ENCODE results near the gene GNAI2. TPM values are rescaled to one million over a fixed set of nuclear protein-coding genes. Genes with fewer than 3 reads are reported as not detected.

GNAI2 gene
- total RNA-seq, 1 experiment from 2014 or later, result 201 TPM

- TF ChIP-seq, protein P1, sequence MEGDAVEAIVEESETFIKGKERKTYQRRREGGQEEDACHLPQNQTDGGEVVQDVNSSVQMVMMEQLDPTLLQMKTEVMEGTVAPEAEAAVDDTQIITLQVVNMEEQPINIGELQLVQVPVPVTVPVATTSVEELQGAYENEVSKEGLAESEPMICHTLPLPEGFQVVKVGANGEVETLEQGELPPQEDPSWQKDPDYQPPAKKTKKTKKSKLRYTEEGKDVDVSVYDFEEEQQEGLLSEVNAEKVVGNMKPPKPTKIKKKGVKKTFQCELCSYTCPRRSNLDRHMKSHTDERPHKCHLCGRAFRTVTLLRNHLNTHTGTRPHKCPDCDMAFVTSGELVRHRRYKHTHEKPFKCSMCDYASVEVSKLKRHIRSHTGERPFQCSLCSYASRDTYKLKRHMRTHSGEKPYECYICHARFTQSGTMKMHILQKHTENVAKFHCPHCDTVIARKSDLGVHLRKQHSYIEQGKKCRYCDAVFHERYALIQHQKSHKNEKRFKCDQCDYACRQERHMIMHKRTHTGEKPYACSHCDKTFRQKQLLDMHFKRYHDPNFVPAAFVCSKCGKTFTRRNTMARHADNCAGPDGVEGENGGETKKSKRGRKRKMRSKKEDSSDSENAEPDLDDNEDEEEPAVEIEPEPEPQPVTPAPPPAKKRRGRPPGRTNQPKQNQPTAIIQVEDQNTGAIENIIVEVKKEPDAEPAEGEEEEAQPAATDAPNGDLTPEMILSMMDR (conservative IDR thresholded peaks at IDR 0.05), result no peak
- TF ChIP-seq EZH2 (IDR thresholded peaks at IDR 0.05; ENCODE audit: low read depth), result no peak
- Histone ChIP-seq H4K20me1 (ENCODE audit: insufficient read depth) (no peaks in the 10 kb centered on the region), H3K79me2 (ENCODE audit: low read depth) (peaks cover 23% of the 10 kb centered on the region), H3K36me3 (ENCODE audit: low read depth) (no peaks in the 10 kb centered on the region), H3K9me2 (ENCODE audit: insufficient read depth) (no peaks in the 10 kb centered on the region), H3F3A (ENCODE audit: insufficient read depth, low read depth) (no peaks in the 10 kb centered on the region; the same call in 1 of the 2 replicates), H3K27ac (no peak overlapping the region), H3K4me1 (replicated peaks; ENCODE audit: insufficient read depth) (peaks cover 24% of the 10 kb centered on the region), H3K9me3 (ENCODE audit: insufficient read depth, low read depth) (no peaks in the 10 kb centered on the region), H3K4me3 (peak overlapping the region; percentile 66), H2AFZ (0 out of 2 replicates have a peak overlapping the region, but pooled peaks have one; percentile 72), H3K4me2 (peak overlapping the region; percentile 93), H3K27me3 (ENCODE audit: insufficient read depth, low read depth) (no peaks in the 10 kb centered on the region)
- no TSS peak for BruUV-seq (replicated peaks)
- intact Hi-C loops (cut with micrococcal nuclease; ENCODE audit: unreplicated experiment), result loop anchor here (1.0 to 2.0 kb wide), 2 partner anchors 9 to 28 kb away; no protein-coding TSS in a partner anchor
- ChIA-PET CTCF (no interaction called here), POLR2A (ENCODE audit: unreplicated experiment) (no interaction called here)
- peak in 1 of 2 experiments; percentile 36 for DNase-seq
Observed at GRCh38 chr3:50237133-50237651, 1.2 kb downstream of the GNAI2 start.

GRCh38 chr3:50237754-50238548, 1.9 kb downstream of the GNAI2 start:
- TF ChIP-seq, protein P1 (conservative IDR thresholded peaks at IDR 0.05), result no peak
- TF ChIP-seq EZH2 (IDR thresholded peaks at IDR 0.05; ENCODE audit: low read depth), result no peak
- DNase-seq, result peak; percentile 48 to 73
- intact Hi-C loops (cut with micrococcal nuclease; ENCODE audit: unreplicated experiment), result loop anchor here (1.0 to 2.0 kb wide), 2 partner anchors 10 to 27 kb away; no protein-coding TSS in a partner anchor
- H3F3A ChIP-seq (ENCODE audit: insufficient read depth, low read depth), result no peaks in the 10 kb centered on the region; the same call in 1 of the 2 replicates
- CTCF ChIA-PET, result interaction anchor here (0.7 to 0.9 kb wide), 2 partner anchors 8 to 11 kb away, joined by 3 read pairs; no protein-coding TSS in a partner anchor
- no peak overlapping the region for H2AFZ ChIP-seq
- POLR2A ChIA-PET (ENCODE audit: unreplicated experiment), result no interaction called here
- H3K79me2 ChIP-seq (ENCODE audit: low read depth), result peaks cover 23% of the 10 kb centered on the region
- peak overlapping the region; percentile 66; the same call in 1 of the 2 replicates for H3K4me3 ChIP-seq
- H3K4me2 ChIP-seq, result peak overlapping the region; percentile 93
- peaks cover 24% of the 10 kb centered on the region for H3K4me1 ChIP-seq (replicated peaks; ENCODE audit: insufficient read depth)
- no peaks in the 10 kb centered on the region for H3K9me2 ChIP-seq (ENCODE audit: insufficient read depth)
- no peaks in the 10 kb centered on the region for H3K9me3 ChIP-seq (ENCODE audit: insufficient read depth, low read depth)
- no peaks in the 10 kb centered on the region for H3K36me3 ChIP-seq (ENCODE audit: low read depth)
- no peaks in the 10 kb centered on the region for H3K27me3 ChIP-seq (ENCODE audit: insufficient read depth, low read depth)
- H3K27ac ChIP-seq, result no peak overlapping the region
- H4K20me1 ChIP-seq (ENCODE audit: insufficient read depth), result no peaks in the 10 kb centered on the region
- BruUV-seq (replicated peaks), result TSS peak; percentile 73

GRCh38 chr3:50238549-50239026, 2.6 kb downstream of the GNAI2 start:
- TF ChIP-seq, protein P1 (conservative IDR thresholded peaks at IDR 0.05), result no peak
- TF ChIP-seq EZH2 (IDR thresholded peaks at IDR 0.05; ENCODE audit: low read depth), result no peak
- ChIA-PET POLR2A (ENCODE audit: unreplicated experiment) (no interaction called here), CTCF (interaction anchor here (0.7 to 0.9 kb wide), 2 partner anchors 8 to 12 kb away, joined by 3 read pairs; no protein-coding TSS in a partner anchor)
- Histone ChIP-seq H3K9me3 (ENCODE audit: insufficient read depth, low read depth) (no peaks in the 10 kb centered on the region), H3K79me2 (ENCODE audit: low read depth) (peaks cover 23% of the 10 kb centered on the region), H3K4me2 (peak overlapping the region; percentile 93), H4K20me1 (ENCODE audit: insufficient read depth) (no peaks in the 10 kb centered on the region), H3K4me1 (replicated peaks; ENCODE audit: insufficient read depth) (peaks cover 24% of the 10 kb centered on the region), H3K36me3 (ENCODE audit: low read depth) (no peaks in the 10 kb centered on the region), H3F3A (ENCODE audit: insufficient read depth, low read depth) (peaks cover 4% of the 10 kb centered on the region; the same call in 1 of the 2 replicates), H2AFZ (no peak overlapping the region), H3K4me3 (no peak overlapping the region), H3K27ac (no peak overlapping the region), H3K27me3 (ENCODE audit: insufficient read depth, low read depth) (no peaks in the 10 kb centered on the region), H3K9me2 (ENCODE audit: insufficient read depth) (no peaks in the 10 kb centered on the region)
- peak in 1 of 2 experiments; percentile 72 for DNase-seq
- BruUV-seq (replicated peaks), result no TSS peak
- intact Hi-C loops (cut with micrococcal nuclease; ENCODE audit: unreplicated experiment), result no loop called here

Measured in PC-9 (cell line).